Measurements from ENCODE around the gene SH3BP4. TPM values are rescaled to one million over a fixed set of nuclear protein-coding genes. Genes with fewer than 3 reads are reported as not detected.

Gene SH3BP4
- polyA plus RNA-seq, 1 experiment = 224 TPM

GRCh38 chr2:234999740-235000425 is 48.1 kb downstream of the SH3BP4 start:
- DNase-seq (ENCODE audit: low read depth, low spot score) = no peak
- Histone ChIP-seq H3K27me3 (ENCODE audit: control insufficient read depth, insufficient read depth, low read length) (no peaks in the 10 kb centered on the region), H3K4me3 (ENCODE audit: low read depth, low read length) (no peak overlapping the region), H3K27ac (ENCODE audit: low read depth, low read length) (peak overlapping the region; percentile 58), H3K9me3 (ENCODE audit: control insufficient read depth, insufficient read depth, low read length) (peaks cover 2% of the 10 kb centered on the region; the same call in 1 of the 2 replicates)
- CTCF ChIA-PET = no interaction called here
- POLR2A ChIA-PET = no interaction called here
- no peak for TF ChIP-seq CTCF (IDR thresholded peaks at IDR 0.05; ENCODE audit: low read depth, low read length)

- ChIA-PET POLR2A (interaction anchor here (0.8 kb wide), 1 partner anchor 8 kb away, joined by 4 read pairs; no protein-coding TSS in a partner anchor), CTCF (interaction anchor here (1.1 kb wide), 1 partner anchor 107 kb away, joined by 3 read pairs; no protein-coding TSS in a partner anchor)
- no peak for TF ChIP-seq CTCF (IDR thresholded peaks at IDR 0.05; ENCODE audit: low read depth, low read length)
- peaks cover 2% of the 10 kb centered on the region; the same call in 1 of the 2 replicates for H3K9me3 ChIP-seq (ENCODE audit: control insufficient read depth, insufficient read depth, low read length)
- H3K27ac ChIP-seq (ENCODE audit: low read depth, low read length) = peak overlapping the region; percentile 58
- H3K4me3 ChIP-seq (ENCODE audit: low read depth, low read length) = no peak overlapping the region
- H3K27me3 ChIP-seq (ENCODE audit: control insufficient read depth, insufficient read depth, low read length) = no peaks in the 10 kb centered on the region
- DNase-seq (ENCODE audit: low read depth, low spot score) = no peak
These were observed 48.8 kb downstream of the SH3BP4 start for GRCh38 chr2:235000426-235001236.

- Histone ChIP-seq H3K27ac (ENCODE audit: low read depth, low read length) (peak overlapping the region; percentile 58), H3K27me3 (ENCODE audit: control insufficient read depth, insufficient read depth, low read length) (no peaks in the 10 kb centered on the region), H3K4me3 (ENCODE audit: low read depth, low read length) (no peak overlapping the region), H3K9me3 (ENCODE audit: control insufficient read depth, insufficient read depth, low read length) (0 out of 2 replicates have a peak, but pooled peaks cover 2% of the 10 kb centered on the region)
- DNase-seq (ENCODE audit: low read depth, low spot score) = no peak
- ChIA-PET POLR2A (interaction anchor here (0.8 kb wide), 1 partner anchor 9 kb away, joined by 4 read pairs; no protein-coding TSS in a partner anchor), CTCF (interaction anchor here (1.1 kb wide), 1 partner anchor 106 kb away, joined by 3 read pairs; no protein-coding TSS in a partner anchor)
- TF ChIP-seq CTCF (IDR thresholded peaks at IDR 0.05; ENCODE audit: low read depth, low read length) = no peak
These were observed 49.7 kb downstream of the SH3BP4 start for GRCh38 chr2:235001237-235002133.

GRCh38 chr2:235002198-235003095 is 50.6 kb downstream of the SH3BP4 start:
- H3K27me3 ChIP-seq (ENCODE audit: control insufficient read depth, insufficient read depth, low read length) = no peaks in the 10 kb centered on the region
- H3K9me3 ChIP-seq (ENCODE audit: control insufficient read depth, insufficient read depth, low read length) = 0 out of 2 replicates have a peak, but pooled peaks cover 2% of the 10 kb centered on the region
- no peak overlapping the region for H3K4me3 ChIP-seq (ENCODE audit: low read depth, low read length)
- DNase-seq (ENCODE audit: low read depth, low spot score) = no peak
- ChIA-PET CTCF (interaction anchor here (0.6 kb wide), 1 partner anchor 37 kb away, joined by 3 read pairs; no protein-coding TSS in a partner anchor), POLR2A (no interaction called here)
- peak overlapping the region; percentile 21 for H3K27ac ChIP-seq (ENCODE audit: low read depth, low read length)
- no peak for TF ChIP-seq CTCF (IDR thresholded peaks at IDR 0.05; ENCODE audit: low read depth, low read length)
